CD4-positive, alpha-beta T cell (primary cell): ENCODE results near the gene NEURL3. TPM values are rescaled to one million over a fixed set of nuclear protein-coding genes. Genes with fewer than 3 reads are reported as not detected.

Source experiments
- ATAC-seq: fragments of 200-7000 bp; cut with Tn5 transposase; one replicate; pipeline ENCODE4 v1.10.0; 2022; ENCODE audit warnings: mild to moderate bottlenecking; ENCODE audit not compliant: poor library complexity
- CTCF ChIA-PET: fragments of 350-600 bp; sonication (Branson Sonifier 250); formaldehyde crosslinking; loops from one replicate; lab custom pipeline; 2021; ENCODE audit warnings: antibody characterized with exemption, inconsistent platforms; lab: Charles Lee
- POLR2A ChIA-PET: fragments of 350-600 bp; sonication (Branson Sonifier 250); formaldehyde crosslinking; loops from one replicate; lab custom pipeline; 2021; ENCODE audit warnings: antibody characterized with exemption, inconsistent platforms; lab: Charles Lee
- DNase-seq, 14 experiments: peaks; one replicate each; pipeline ENCODE4 v3.0.0-alpha.2; 2013 to 2020; ENCODE audit warnings: mixed read lengths in 2 of 14
- H3K27ac ChIP-seq, 2 donors: one replicate each; pipeline versions ENCODE4 v1.5.1 to v1.7.0; 2013; ENCODE audit warnings: low read length in 2 of 2, low read depth in 1 of 2, mild to moderate bottlenecking in 1 of 2
- H3K27me3 ChIP-seq, 2 experiments: 1 replicate in 1 of 2; 2 replicates in 1 of 2; pipeline versions ENCODE4 v1.6.1 to v1.7.0; 2013; ENCODE audit warnings: low read length in 2 of 2, control low read depth in 1 of 2, mild to moderate bottlenecking in 1 of 2, moderate library complexity in 1 of 2; ENCODE audit not compliant: insufficient read depth in 2 of 2, control insufficient read depth in 1 of 2
- H3K36me3 ChIP-seq: one replicate; pipeline ENCODE4 v1.6.1; 2013; ENCODE audit warnings: low read length, control low read depth; ENCODE audit not compliant: insufficient read depth
- H3K4me1 ChIP-seq: one replicate; pipeline ENCODE4 v1.6.1; 2013; ENCODE audit warnings: low read length, control low read depth; ENCODE audit not compliant: insufficient read depth
- H3K4me3 ChIP-seq: one replicate; pipeline ENCODE4 v1.5.1; 2013; ENCODE audit warnings: mild to moderate bottlenecking, low read length, moderate library complexity
- H3K9me3 ChIP-seq, 2 experiments: 1 replicate in 1 of 2; 2 replicates in 1 of 2; pipeline versions ENCODE4 v1.6.1 to v1.7.0; 2013; ENCODE audit warnings: low read length in 2 of 2, mild to moderate bottlenecking in 2 of 2, control low read depth in 1 of 2, moderate library complexity in 1 of 2; ENCODE audit not compliant: control insufficient read depth in 1 of 2, insufficient read depth in 1 of 2
- H3K27ac Mint-ChIP-seq: one replicate; pipeline ENCODE4 v1.8.0; 2020; ENCODE audit warnings: mixed read lengths
- H3K27me3 Mint-ChIP-seq: one replicate; pipeline ENCODE4 v1.8.0; 2021; ENCODE audit warnings: mixed read lengths
- H3K36me3 Mint-ChIP-seq: one replicate; pipeline ENCODE4 v1.8.0; 2021; ENCODE audit warnings: low read depth, mixed read lengths
- H3K4me1 Mint-ChIP-seq: one replicate; pipeline ENCODE4 v1.8.0; 2021; ENCODE audit warnings: low read depth, mixed read lengths
- H3K4me3 Mint-ChIP-seq: one replicate; pipeline ENCODE4 v1.8.0; 2020; ENCODE audit warnings: mild to moderate bottlenecking, mixed read lengths
- H3K9me3 Mint-ChIP-seq: one replicate; pipeline ENCODE4 v1.8.0; 2020; ENCODE audit warnings: mixed read lengths
- intact Hi-C, 2 experiments: fragments of 100-400 bp; cut with DNase I in 1 of 2; cut with micrococcal nuclease in 1 of 2; formaldehyde crosslinking; loops; one replicate each; pipeline versions ENCODE4 v1.15.1 to v1.9.0; 2023 to 2025; cut with DNase I, micrococcal nuclease
- total RNA-seq, 174 experiments: library from RNA in 2 of 174; stranded (reverse) in 2 of 174; gene quantifications; one replicate each; pipeline ENCODE4 v1.2.3 and lab custom pipeline; 2021 to 2026
- TF ChIP-seq, protein P1 (sequence below): fragments of 200-600 bp; IDR thresholded peaks from one replicate; pipeline ENCODE4 v1.8.0; 2022; ENCODE audit warnings: antibody characterized with exemption, mild to moderate bottlenecking

The NEURL3 gene
- total RNA-seq, 2 experiments from 2014 or later = not detected

DNA sequence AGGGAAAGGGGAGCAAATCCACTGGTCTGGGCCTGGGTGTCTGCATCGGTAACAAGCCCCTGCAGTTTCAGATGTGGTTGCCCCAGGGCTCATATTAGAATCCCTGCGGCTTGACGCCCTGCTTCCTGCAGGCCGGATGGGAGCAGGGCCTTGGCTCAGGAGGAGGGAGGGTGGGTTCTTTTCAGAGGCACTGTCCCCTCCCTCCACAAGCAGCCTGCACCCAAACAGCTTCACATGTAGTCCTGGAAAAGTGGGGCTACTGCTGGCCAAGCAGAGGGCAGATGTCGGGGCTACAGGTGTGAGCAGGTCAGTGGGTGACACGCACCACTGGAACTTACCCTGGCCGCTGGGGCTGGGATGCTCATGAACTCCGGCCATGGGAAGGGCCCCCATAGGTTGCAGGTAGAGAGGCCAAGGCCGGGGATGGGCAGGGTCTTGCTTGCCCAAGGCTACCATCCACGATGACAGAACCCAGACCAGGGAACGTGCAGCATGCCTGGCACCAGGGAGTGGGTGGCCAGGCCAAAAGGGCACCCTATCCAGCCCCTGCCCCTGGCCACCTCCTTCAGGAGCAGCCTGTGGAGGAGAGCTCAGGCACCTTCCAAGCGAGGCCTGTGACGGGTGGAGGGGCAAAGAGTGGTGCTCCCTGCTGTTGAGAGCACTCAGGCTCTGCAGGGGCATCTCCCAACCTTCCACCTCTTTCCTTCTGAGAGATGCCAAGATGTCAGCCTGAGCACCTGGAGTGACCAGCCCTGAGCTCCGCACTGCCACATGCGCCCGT lies 48.2 kb upstream of the NEURL3 start:
- H3K36me3 Mint-ChIP-seq = peaks cover 28% of the 10 kb centered on the region
- H3K27ac ChIP-seq = no peak overlapping the region
- no peaks in the 10 kb centered on the region for H3K9me3 Mint-ChIP-seq
- H3K4me1 ChIP-seq = peaks cover 22% of the 10 kb centered on the region
- H3K9me3 ChIP-seq = no peaks in the 10 kb centered on the region
- ATAC-seq (peak; percentile 8), DNase-seq (peak in 4 of 14 experiments; percentile 21 to 49 (median 28))
- peak overlapping the region; percentile 79 for H3K27ac Mint-ChIP-seq
- peak overlapping the region; percentile 70 for H3K4me3 Mint-ChIP-seq
- H3K27me3 ChIP-seq = no peaks in the 10 kb centered on the region
- H3K4me3 ChIP-seq = no peak overlapping the region
- no peaks in the 10 kb centered on the region for H3K27me3 Mint-ChIP-seq
- intact Hi-C loops = loop anchor here in 1 of 2 experiments (2.0 kb wide), 1 partner anchor 15 kb away; no protein-coding TSS in a partner anchor
- ChIA-PET POLR2A (interaction anchor here (1.1 to 6.7 kb wide), 7 partner anchors 9 to 263 kb away, joined by 3 to 145 read pairs (median 5); partner anchors contain the start of genes ARID5A, CNNM3 and KANSL3), CTCF (interaction anchor here (1.0 to 1.9 kb wide), 8 partner anchors 10 to 146 kb away, joined by 3 to 54 read pairs (median 9); partner anchors contain the start of gene ARID5A)
- H3K4me1 Mint-ChIP-seq = peaks cover 29% of the 10 kb centered on the region
- TF ChIP-seq, protein P1, sequence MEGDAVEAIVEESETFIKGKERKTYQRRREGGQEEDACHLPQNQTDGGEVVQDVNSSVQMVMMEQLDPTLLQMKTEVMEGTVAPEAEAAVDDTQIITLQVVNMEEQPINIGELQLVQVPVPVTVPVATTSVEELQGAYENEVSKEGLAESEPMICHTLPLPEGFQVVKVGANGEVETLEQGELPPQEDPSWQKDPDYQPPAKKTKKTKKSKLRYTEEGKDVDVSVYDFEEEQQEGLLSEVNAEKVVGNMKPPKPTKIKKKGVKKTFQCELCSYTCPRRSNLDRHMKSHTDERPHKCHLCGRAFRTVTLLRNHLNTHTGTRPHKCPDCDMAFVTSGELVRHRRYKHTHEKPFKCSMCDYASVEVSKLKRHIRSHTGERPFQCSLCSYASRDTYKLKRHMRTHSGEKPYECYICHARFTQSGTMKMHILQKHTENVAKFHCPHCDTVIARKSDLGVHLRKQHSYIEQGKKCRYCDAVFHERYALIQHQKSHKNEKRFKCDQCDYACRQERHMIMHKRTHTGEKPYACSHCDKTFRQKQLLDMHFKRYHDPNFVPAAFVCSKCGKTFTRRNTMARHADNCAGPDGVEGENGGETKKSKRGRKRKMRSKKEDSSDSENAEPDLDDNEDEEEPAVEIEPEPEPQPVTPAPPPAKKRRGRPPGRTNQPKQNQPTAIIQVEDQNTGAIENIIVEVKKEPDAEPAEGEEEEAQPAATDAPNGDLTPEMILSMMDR = no peak
- H3K36me3 ChIP-seq = peaks cover 44% of the 10 kb centered on the region

DNA sequence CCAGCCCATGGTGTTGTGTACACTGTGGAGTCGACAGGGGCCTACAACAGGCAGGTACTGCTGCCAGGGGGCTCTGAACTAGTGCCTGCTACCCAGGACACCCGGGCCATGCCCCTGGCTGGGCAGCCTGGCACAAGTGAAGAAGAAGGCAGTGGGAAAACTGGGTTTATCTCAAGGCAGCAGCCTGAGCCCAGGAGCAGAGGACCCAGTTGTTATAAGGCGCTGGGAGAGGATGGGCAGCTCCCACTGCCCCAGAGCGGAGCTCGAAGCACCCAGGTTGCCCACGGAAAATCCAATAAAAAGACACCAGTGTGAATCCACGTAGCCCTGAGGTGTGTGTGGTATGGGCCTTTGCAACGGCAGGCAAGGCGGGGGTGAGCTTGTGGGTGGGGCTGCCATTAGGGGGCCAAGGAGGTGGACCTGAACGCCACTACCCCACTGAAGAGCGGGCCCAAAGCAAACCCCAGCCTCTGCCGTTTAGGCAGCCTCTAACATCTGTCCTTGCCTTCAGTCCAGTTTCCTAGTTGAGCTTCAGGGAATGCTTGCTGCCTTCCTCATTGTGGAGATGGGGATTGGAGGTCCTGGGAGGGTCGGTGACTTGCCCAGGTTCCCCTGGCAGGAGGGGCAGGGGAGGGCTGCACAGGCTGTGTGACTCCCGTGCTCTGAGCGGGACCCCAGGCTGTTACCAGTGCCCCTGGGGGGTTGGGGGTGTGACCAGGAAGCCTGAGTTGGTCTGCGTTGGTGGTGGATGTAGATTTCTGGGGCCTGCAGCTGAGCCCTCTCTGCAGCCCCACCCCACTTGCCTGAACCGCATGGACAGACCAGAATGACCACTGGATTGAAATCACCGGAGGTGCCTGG lies 47.4 kb upstream of the NEURL3 start:
- H3K27ac Mint-ChIP-seq = peak overlapping the region; percentile 79
- Histone ChIP-seq H3K36me3 (peaks cover 51% of the 10 kb centered on the region), H3K9me3 (no peaks in the 10 kb centered on the region), H3K4me1 (peaks cover 22% of the 10 kb centered on the region), H3K27me3 (no peaks in the 10 kb centered on the region), H3K27ac (no peak overlapping the region), H3K4me3 (no peak overlapping the region)
- TF ChIP-seq, protein P1 = no peak
- peaks cover 36% of the 10 kb centered on the region for H3K36me3 Mint-ChIP-seq
- ChIA-PET CTCF (interaction anchor here (1.2 kb wide), 1 partner anchor 145 kb away, joined by 3 read pairs; no protein-coding TSS in a partner anchor), POLR2A (interaction anchor here (3.0 to 6.7 kb wide), 2 partner anchors 13 to 25 kb away, joined by 31 to 145 read pairs; partner anchors contain the start of gene ARID5A)
- H3K4me3 Mint-ChIP-seq = peak overlapping the region; percentile 70
- intact Hi-C loops = loop anchor here in 1 of 2 experiments (2.0 kb wide), 1 partner anchor 14 kb away; no protein-coding TSS in a partner anchor
- ATAC-seq = peak; percentile 16
- no peaks in the 10 kb centered on the region for H3K9me3 Mint-ChIP-seq
- DNase-seq = peak in 2 of 14 experiments; percentile 25 to 28
- H3K4me1 Mint-ChIP-seq = peaks cover 30% of the 10 kb centered on the region
- H3K27me3 Mint-ChIP-seq = no peaks in the 10 kb centered on the region
